SW480 (cell line): ENCODE results near the gene TNFAIP1.

Experiments used
- DNase-seq: peaks from one replicate; pipeline ENCODE4 v3.0.0-alpha.2; 2016; ENCODE audit warnings: low spot score

TNFAIP1 gene

DNA sequence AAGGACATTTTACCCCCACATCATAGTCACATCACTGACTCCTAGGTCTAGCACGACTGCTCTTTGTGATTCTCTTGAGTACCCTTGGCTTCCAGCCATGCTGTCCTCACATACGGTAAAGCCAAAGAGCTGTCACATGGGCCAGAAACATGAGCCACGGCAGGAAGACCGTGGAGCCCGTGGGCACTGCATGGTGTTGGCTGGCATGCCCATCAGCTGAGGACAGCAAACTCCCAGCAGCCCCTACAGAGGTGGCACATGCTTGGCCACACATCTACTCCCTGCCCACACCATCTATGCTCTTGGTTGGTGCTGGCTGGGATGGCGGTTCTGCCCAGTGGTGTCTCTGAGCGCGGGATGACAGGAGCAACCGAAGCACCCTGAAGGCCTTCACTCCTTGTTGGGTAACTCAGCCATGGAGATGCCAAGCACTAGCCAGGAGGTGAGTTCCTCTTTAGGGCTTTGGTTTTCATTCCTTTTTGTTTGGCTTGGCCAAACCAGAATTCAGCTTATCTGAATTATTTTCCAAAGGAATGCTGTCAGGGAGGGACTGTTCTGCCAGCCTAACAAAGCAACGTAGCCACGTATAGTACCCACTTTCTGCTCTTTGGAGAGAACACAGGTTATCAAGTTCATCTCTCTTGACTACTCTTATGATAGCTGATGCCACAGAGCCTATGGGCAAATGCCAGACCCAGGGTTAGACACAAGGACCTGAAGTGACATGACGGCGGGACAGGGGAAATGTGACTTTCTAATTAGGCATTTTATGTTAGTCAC is 10.0 kb downstream of the TNFAIP1 start:
- DNase-seq, result no peak

DNA sequence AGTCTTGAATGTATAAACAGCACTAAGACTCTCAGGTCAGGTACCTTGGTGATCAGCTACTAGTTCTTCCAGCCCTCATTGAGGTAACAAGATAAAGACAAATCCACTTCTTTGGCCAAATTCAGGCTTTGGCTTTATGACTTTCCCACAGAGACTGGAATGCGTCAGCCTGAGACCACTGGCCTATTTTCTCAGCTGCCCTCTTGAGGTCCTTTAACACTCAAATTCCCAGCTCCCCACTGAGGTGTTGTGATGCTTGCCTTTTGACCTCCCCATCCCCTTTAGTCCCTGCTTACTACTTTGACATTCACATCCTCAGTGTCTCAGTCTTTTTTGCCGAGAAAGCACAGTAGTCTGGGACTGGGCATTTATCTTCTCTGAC is 10.6 kb downstream of the TNFAIP1 start:
- DNase-seq, result no peak

DNA sequence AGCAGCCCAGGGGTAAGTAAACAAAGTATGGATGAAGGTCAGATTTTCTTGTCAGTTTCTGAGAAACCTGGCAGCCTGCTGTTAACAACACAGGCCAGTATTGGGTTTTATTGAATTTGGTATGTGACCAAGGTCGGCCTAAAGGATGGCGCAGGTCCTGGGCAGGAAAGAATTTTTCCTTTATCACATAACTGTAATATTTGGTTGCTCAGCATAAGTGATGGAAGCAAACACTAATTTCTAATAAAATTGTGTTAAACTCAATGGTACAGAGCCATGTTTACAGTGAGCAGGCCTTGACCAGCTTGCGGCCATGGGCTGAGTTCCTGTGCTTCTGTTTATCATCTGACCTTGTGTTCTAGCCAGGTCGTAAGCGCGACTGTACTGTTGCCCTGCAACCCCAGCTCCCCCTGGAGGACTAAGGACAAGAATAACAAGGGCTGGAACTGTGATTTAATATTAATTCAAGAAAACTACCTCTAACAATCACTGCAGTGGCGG is 11.2 kb downstream of the TNFAIP1 start:
- no peak for DNase-seq

DNA sequence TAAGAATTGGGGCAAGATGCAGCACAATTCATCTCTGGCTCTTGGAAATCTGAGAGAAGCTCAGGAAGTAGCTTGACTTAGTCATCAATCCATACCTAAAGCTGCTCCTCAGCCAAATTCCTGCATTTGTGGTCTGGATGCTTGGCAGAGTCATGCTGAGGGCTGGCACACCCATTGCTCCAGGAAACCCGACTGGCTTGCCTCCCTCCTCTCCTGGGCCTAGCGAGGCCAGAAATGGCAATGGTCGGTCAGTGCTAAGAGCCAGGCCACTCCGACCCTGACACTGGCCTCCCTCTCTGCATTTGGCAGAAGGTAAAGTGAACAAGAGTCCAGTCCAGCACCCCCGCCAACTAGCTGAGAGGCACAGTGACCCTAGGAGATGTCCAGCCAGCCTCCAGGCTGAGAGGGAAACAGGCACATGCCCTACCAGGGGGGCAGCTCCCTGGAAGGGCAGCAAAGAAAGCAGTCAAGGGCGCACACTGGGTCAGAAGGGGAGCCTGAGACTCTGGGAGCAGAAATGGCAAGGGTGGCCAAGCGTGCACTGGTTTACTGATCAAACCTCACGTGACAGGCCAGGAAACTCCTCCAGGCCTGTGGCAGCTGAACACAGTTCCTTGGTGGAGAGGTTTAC is 11.8 kb downstream of the TNFAIP1 start:
- DNase-seq, result peak; percentile 53

DNA sequence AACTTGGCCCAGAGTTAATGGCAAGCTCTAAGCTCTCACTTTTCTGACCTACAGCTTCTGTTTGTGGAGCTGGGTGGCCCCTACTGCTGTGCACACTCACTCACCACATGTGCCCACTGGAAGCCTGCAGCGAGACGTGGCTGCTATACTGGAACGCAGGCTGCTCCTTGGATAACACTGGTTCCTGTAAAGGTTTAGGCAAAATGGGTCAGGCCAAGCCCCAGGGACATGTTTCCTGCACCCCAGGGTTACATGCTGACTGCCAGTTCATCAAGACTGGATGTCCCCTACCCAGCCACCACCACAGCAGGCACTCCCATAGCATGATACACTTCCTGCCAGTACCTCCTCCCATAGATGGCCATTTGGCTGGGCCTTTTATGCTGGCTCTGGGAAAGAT is 13.4 kb downstream of the TNFAIP1 start:
- no peak for DNase-seq

DNA sequence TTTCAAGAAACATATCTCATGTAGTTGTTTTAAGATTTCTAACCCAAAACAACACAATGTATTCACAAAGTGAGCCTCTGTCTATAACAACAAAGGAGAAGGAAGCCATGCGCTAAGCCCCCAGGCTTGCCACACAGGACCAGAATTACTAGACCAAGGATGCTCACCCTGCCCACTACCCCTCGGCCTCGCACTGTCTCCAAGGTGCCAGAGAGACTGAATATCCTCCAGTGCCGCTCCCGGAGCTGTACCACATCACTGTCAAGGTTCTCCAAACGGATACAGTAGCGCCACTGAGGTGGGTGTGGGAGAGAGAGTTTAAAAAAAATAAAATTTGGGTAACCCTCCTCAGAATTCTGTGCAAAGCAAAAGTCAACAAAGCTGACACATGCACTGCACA is 14.7 kb downstream of the TNFAIP1 start:
- no peak for DNase-seq

DNA sequence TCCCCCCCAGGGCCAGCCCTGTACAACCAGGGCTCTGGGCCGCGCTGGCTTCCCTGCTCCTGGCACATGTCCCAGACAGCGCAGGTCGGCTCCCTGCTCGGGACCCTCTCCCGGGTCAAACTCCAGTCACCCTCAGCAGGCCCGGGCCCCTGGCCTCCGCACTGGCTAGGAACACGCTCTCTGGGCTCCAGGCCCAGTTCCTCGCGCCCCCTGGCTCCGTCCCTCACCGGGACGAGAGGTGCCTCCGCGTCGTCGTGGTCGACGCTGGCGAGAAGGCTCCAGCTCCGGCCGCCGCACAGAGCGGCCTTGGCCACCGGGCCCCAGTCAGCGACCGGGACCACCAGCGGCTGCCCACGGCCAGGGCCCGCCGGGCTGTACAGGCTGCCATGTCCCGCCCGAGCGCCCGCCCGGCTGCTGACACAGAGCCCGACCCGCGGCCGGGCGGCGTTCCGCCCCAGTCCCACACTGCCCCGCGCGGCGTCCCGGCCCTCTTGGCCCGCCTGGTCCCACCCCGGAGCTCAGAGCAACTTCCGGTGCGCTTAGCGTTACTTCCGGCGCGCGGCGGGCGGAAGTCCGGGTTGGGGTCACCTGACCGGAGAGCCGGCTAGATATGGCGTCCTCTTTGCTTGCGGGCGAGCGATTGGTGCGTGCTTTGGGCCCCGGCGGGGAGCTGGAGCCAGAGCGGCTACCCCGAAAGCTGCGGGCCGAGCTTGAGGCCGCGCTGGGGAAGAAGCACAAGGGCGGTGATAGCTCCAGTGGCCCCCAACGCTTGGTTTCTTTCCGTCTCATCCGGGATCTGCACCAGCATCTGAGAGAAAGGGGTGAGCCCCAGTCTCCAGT is 21.7 kb downstream of the TNFAIP1 start, which contains the start of gene POLDIP2:
TSS of gene POLDIP2 (minus strand) at position 467 of the 840 bp plus-strand sequence. CDS start at position 388, 79 bp downstream.
- peak; percentile 91 for DNase-seq

DNA sequence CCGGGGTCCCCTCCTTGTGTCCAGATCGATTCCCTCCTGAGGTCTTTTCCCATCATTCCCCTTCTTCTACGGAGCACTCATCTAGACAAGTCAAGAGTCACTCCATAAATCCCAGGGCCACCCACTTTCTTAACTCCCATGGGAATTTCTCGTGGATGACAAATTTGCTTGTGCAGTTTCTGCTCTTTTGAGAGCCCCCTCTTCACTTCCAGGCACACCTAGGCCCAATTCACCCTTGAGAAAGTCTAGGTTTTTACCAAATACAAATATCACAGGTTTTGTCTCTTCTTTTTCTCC is 22.3 kb downstream of the TNFAIP1 start:
- DNase-seq, result no peak

DNA sequence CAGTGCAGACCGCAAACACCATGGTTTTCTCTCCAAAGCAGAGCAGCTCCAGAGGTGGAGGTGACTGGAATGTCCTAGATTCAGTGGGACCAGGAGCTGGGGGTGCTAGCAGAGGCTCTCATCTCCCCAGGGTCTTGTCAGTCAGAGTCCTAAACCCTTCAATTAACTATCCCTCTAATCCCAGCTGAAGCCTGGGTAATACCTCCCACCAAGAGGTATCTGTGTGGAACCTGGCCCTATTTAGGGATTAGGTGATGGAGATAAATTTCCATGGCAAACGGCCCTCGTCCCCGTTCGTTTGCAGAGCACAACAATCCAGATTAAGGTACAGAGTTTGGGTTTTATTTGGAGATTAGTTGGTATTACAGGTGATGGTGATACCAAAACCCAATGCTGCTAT is 27.6 kb downstream of the TNFAIP1 start:
- no peak for DNase-seq

DNA sequence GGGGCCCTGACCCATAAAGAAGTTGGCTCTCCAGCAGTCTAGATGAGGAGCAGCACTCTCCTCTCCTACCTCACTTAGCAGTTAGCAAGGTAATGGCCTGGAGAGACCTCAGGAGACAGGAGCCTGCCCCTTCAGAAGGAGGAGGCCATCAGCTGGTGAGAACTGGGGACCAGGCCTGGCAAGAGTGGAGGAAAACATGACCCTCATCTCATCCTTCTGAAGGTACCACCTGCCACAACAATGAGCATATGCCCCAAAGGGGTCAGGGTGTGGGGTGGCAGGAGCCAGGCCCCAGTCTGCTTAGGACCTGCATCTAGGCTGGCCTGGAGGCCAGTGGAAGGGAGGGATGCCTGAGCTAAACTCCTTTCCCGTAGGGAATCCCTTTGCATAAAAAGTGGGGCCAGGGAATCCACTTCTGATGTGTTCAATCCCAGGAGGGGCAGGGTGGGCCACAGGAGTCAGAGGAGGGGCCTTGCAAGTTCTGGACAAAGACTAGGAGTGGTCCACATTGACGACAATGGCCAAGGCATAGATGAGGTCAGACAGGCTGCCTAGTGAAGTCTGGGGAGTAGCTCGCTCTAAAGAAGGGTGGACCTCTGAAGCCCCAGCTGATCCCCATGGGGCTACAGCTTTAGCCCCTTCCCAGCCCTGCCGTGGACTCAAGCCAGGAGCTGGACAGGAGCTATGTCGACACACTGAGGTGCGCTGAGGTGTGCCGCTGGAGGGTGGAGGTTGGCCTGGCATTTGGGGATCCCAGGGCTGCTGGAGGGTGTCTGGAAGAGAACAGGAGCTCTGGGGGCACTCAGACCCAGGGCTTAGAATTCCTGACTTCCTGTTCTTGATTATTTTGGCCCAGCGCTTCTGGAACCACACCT is 28.5 kb downstream of the TNFAIP1 start:
- no peak for DNase-seq

DNA sequence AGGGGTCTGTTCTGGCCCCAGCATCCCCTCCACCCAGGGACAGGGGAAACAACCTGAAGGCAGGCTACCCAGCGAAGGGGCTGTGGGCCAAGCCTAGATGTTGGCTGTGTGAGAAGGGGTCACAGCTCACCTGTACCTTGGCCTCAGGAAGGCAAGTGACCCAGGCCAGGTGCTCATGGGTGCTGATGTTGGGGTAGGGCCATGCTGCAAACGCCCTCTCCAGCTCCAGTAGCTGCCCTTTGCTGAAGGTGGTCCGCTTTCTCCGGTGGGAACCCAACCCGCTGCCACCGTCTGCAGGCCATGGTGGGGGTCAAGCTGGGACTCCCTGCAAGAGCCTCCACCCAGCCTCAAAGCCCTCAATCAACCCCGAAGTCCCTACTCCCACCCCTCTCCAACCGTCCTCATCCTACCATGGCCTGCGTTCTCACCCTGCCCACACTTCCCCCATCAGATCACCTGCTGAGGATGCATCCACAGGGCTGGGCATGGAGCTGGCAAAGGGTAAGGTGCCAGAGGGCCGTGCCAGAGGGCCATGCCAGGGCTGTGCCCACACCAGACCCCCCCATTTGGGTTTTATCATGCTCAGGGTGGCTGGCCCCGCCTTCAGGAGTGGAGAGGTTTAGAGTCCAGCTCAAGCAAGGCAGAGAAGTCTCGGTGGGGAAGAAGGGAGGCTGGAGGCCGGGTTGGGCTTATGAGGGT is 29.3 kb downstream of the TNFAIP1 start, which contains the start of gene SEBOX:
TSS of gene SEBOX (minus strand) at position 535 of the 699 bp plus-strand sequence. CDS start at position 487, 48 bp downstream.
- no peak for DNase-seq

DNA sequence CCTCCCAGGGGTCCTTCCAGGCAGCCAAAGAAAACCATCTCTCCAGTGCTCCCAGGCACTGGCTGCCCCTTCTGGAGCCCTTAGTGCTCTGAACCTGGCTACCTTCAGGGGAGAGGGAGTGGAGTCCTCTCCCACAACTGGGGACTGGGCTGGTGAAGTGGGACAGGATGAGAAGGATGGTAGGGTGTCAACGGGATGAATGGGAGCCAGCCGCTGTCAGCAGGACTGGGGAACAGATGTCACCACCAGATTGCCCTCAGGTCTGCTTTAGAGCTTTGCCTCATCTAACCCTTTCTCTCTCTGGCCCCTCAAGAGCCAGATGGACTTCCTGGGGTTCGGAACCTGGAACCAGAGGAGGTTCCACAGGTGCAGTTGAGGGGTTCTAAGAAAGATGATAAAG is 29.9 kb downstream of the TNFAIP1 start:
- DNase-seq, result no peak

DNA sequence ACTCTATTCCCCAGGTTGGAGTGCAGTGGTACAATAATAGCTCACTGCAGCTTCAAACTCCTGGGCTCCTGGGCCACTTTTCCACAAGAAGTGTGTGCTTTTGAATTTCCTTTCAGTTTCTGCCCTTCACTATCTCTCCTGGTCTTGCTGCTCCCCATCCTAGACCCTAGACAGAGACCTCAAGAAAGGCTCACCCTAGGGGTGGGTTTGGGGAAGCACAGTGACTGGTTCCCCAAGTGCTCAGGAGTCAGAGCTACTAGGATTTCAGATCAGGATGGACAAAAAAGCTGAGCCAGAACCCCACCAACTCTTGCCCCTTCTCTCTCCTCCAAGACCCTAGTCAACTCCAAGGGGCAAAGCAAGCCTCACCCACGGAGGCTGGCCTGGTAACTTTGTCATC is 31.0 kb downstream of the TNFAIP1 start:
- no peak for DNase-seq

DNA sequence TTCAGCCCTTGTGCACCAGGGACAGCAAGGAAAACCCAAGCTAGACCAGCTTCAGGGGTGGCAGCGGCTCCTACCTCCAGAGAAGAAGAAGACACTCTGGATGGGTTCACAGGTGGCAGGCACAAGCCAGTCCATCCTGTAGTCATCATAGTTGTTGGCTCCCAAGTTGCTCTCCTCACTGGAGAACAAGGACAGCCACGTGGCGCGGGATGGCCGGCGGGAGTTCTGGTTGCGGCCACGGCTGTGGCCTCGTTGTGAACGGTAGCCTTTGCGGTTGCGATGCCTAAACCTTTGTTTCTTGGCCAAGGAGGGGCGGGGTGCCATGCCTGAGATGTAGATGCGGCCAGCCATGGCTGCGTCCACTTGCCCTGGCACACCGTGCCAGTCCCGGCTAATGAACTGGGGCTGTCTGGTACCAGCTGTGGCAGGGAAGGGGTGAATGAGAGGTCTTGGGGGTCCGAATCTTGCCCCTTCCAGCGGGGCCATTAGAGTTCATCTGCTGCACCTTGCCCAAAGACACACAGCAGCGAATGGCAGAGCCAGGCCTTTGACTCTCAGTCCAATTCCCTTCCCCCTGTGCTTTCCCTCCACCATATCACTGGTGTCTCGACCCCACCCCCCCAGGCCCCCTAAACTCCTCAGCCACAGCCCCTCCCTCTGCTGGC is 32.2 kb downstream of the TNFAIP1 start:
- no peak for DNase-seq

DNA sequence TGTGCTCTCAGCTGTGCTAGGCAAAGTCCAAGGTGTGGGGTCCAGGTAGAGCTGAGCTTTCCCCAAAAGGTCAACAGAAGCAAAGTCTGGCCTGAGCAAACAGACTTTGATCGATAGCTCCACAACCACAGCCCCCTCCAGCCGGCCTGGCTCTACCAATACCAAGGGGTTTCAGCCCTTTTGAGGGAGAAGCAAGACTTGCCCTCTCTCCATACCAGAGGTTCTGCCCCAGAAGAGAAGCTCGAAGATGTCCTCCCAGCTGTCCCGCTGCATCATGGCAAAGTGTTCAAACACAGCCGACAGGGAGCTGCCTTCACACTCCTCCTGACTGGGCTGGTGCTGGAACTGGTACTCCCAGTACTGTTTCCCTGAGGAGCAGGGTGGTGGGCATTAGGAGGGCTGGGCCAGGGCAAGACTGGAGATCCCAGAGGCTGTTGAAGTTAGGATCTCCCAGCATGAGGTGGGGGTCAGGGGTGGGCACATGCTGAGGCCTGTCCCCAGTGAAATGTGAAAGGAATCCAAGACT is 32.8 kb downstream of the TNFAIP1 start:
- DNase-seq, result no peak

DNA sequence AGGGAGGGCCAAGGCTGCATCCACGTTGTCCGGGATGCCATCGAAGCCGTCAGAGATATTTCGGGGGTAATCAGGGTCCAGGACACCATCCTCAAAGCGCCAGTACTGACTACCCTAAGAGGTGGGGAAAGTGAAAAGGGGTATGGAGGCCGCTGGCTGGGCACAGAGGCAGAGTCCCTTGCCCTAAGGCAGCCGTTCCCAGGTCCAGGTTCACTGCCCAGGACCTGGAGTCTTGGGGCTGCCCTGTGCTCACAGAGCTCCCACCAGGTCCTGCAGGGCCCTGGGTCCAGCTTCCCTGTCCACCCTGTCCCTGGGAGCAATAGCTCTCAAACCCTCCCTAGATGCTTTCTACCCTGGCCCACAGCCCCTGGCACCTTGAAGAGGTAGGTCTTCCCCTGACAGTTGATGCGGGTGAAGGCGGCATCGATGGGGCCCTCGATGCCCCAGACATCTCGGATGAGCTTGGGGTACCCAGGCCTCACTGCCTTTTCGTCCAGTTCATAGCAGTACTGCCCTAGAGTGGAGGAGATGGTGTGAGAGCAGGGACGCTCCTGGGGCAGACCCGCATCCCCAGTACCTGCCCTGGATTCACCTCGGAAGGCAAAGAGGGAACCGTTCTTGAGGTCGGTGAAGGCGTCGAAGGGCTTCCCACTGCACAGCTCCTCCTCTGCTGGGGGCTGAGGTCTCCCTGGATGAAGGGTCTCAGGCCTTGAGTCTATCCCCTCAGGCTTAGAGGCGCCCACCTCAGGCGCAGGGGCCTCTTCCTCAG is 33.5 kb downstream of the TNFAIP1 start:
- DNase-seq, result no peak

DNA sequence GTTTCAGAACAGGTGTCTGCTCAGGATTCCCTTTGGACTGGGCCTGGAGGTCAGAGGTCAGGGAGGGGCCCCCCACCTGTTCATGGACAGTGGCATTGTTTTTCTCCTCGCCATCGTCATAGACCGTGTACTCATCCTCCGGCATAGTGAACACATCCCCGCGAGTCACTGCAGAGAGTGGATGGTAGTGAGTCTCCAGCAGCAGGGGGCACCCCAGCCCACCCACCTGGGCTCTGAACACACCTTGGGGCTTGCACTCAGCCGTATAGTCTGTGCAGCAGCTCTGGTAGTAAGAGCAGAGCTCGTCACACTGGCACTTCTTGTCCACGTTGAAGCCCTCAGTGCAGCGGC is 34.1 kb downstream of the TNFAIP1 start:
- no peak for DNase-seq

DNA sequence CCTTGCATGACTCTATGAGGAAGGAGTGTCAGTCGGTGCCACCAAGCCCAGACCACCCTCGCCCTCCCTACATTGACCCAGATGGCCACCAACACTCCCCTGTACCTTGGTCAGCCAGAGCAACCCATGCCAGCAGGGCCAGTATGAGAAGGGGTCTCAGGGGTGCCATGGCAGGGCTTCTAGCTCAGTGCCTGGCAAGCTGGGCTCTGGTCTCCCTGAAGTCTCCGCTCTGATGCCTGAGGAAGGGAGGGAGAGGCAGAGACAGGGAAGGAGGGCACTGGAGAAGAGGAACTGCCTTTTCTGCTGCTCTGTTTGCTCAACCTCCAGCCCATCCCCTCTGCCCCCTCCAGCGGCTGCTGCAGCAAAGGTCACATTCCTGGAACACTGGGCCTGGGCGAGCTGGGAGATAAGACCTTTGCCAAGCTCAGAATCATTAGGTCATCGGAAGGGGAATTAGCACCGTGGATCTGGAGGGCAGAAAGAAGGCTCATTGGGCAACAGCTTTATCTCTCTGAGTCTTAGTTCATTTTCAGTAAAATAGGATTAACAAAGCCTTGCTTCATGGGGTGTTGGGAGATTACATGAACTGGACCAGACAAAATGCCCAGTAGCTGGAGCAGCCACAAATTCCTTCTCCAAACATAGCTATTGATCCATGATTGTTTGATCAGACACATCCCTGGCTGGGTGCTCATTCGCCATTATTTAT is 34.6 kb downstream of the TNFAIP1 start, which contains the start of gene VTN:
TSS of gene VTN (minus strand) at position 273 of the 709 bp plus-strand sequence. CDS start at position 169, 104 bp downstream.
- DNase-seq, result peak; percentile 29

DNA sequence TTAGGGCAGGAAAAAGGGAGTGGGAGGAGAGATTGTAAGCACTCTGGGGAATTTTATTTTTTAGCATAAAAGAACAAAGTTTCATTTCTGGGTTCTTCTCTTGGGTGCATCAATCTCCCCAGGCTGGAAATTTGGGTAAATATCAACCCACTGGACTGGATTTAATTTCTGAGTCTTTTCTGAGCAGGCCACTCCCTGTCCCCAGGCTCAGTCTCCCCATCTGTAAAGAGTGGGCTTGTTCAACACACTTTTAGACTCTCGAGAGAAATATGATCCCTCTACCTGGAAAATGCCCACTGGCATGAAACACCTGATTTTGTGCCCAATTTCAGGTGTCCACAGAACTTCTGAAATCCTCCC is 35.2 kb downstream of the TNFAIP1 start:
- DNase-seq, result no peak
